ENCODE measurements around the gene RPL38.

RPL38 gene

GRCh38 chr17:74226252-74226651 lies 22.8 kb downstream of the RPL38 start:
- no peaks in the 10 kb centered on the region for H3K27me3 ChIP-seq (ENCODE audit: insufficient read depth, poor library complexity, severe bottlenecking)
- no peak overlapping the region for H3K4me3 ChIP-seq (replicated peaks; ENCODE audit: insufficient read depth, low read length)
- H3K27ac ChIP-seq (replicated peaks): no peak overlapping the region
- no peak for DNase-seq (ENCODE audit: low read depth in 1 of 2, low spot score in 1 of 2)
- TF ChIP-seq SPI1 (IDR thresholded peaks at IDR 0.05; ENCODE audit: borderline replicate concordance, low read depth) (no peak), GABPA (IDR thresholded peaks at IDR 0.05; ENCODE audit: low read depth) (no peak), POLR2AphosphoS5 (IDR thresholded peaks at IDR 0.05; ENCODE audit: low read depth) (no peak), CTCF (IDR thresholded peaks at IDR 0.05; ENCODE audit: insufficient read depth, low read length) (no peak), REST (IDR thresholded peaks at IDR 0.05; ENCODE audit: insufficient replicate concordance, low read depth) (no peak)

- no peak for TF ChIP-seq GABPA (IDR thresholded peaks at IDR 0.05; ENCODE audit: low read depth)
- H3K27me3 ChIP-seq (ENCODE audit: insufficient read depth, poor library complexity, severe bottlenecking): no peaks in the 10 kb centered on the region
- no peak for DNase-seq (ENCODE audit: low read depth in 1 of 2, low spot score in 1 of 2)
- H3K4me3 ChIP-seq (replicated peaks; ENCODE audit: insufficient read depth, low read length): no peak overlapping the region
- no peak overlapping the region for H3K27ac ChIP-seq (replicated peaks)
These were observed 24.0 kb downstream of the RPL38 start for GRCh38 chr17:74227271-74228080.

GRCh38 chr17:74228306-74228978 lies 25.0 kb downstream of the RPL38 start:
- no peak for DNase-seq (ENCODE audit: low read depth in 1 of 2, low spot score in 1 of 2)
- Histone ChIP-seq H3K27me3 (ENCODE audit: insufficient read depth, poor library complexity, severe bottlenecking) (no peaks in the 10 kb centered on the region), H3K27ac (replicated peaks) (no peak overlapping the region)

More at GRCh38 chr17:74228306-74228978, 25.0 kb downstream of the RPL38 start:
- TF ChIP-seq REST (IDR thresholded peaks at IDR 0.05; ENCODE audit: insufficient replicate concordance, low read depth) (no peak), SPI1 (IDR thresholded peaks at IDR 0.05; ENCODE audit: borderline replicate concordance, low read depth) (no peak), CTCF (IDR thresholded peaks at IDR 0.05; ENCODE audit: insufficient read depth, low read length) (no peak), POLR2AphosphoS5 (IDR thresholded peaks at IDR 0.05; ENCODE audit: low read depth) (no peak), GABPA (IDR thresholded peaks at IDR 0.05; ENCODE audit: low read depth) (no peak)
- H3K4me3 ChIP-seq (replicated peaks; ENCODE audit: insufficient read depth, low read length): no peak overlapping the region

All from HL-60 (cell line).